Loucy (cell line): Measurements from ENCODE around the gene CHST14.

Experiments used
- H2AFZ ChIP-seq: fragments of 200-600 bp; sonication (generic); 2 replicates; pipeline ENCODE4 v1.6.0; 2016; ENCODE audit warnings: antibody characterized with exemption, mild to moderate bottlenecking, low read length, moderate library complexity
- H3F3A ChIP-seq: fragments of 200-600 bp; 2 replicates; pipeline ENCODE4 v1.6.0; 2016; ENCODE audit warnings: antibody characterized with exemption, low read depth, mild to moderate bottlenecking
- H3K27me3 ChIP-seq: fragments of 200-600 bp; sonication (generic); 2 replicates; pipeline ENCODE4 v1.6.1; 2014; ENCODE audit warnings: low read length, mild to moderate bottlenecking; ENCODE audit not compliant: insufficient read depth, poor library complexity, severe bottlenecking
- H3K36me3 ChIP-seq: fragments of 200-600 bp; sonication (generic); 2 replicates; pipeline ENCODE4 v1.6.1; 2016; ENCODE audit warnings: low read length; ENCODE audit not compliant: insufficient read depth
- H3K4me1 ChIP-seq: fragments of 200-600 bp; sonication (generic); 2 replicates; pipeline ENCODE4 v1.5.1; 2014; ENCODE audit warnings: low read length, mild to moderate bottlenecking; ENCODE audit not compliant: insufficient read depth, poor library complexity, severe bottlenecking
- H3K4me2 ChIP-seq: fragments of 200-600 bp; sonication (generic); 2 replicates; pipeline ENCODE4 v1.6.0; 2014; ENCODE audit warnings: antibody characterized with exemption, low read length, low read depth, mild to moderate bottlenecking; ENCODE audit not compliant: poor library complexity, severe bottlenecking
- H3K4me3 ChIP-seq: fragments of 200-600 bp; sonication (generic); 2 replicates; pipeline ENCODE4 v1.5.1; 2014; ENCODE audit warnings: low read length, mild to moderate bottlenecking, mixed read lengths; ENCODE audit not compliant: poor library complexity, severe bottlenecking
- H3K79me2 ChIP-seq: fragments of 200-600 bp; sonication (generic); 2 replicates; pipeline ENCODE4 v1.6.1; 2014; ENCODE audit warnings: low read length; ENCODE audit not compliant: insufficient read depth
- H3K9ac ChIP-seq: fragments of 200-600 bp; sonication (generic); 2 replicates; pipeline ENCODE4 v1.6.0; 2014; ENCODE audit warnings: mild to moderate bottlenecking, low read depth, low read length, moderate library complexity; ENCODE audit not compliant: poor library complexity, severe bottlenecking
- H3K9me2 ChIP-seq: fragments of 200-600 bp; sonication (generic); replicated peaks from 2 replicates; pipeline ENCODE4 v1.6.1; 2016; ENCODE audit warnings: low read depth, low read length, mixed read lengths
- H3K9me3 ChIP-seq: fragments of 200-600 bp; sonication (generic); 2 replicates; pipeline ENCODE4 v1.6.1; 2014; ENCODE audit warnings: mild to moderate bottlenecking, antibody characterized with exemption, low read length, low read depth; ENCODE audit not compliant: insufficient read depth
- H4K20me1 ChIP-seq: fragments of 200-600 bp; sonication (generic); 2 replicates; pipeline ENCODE4 v1.6.0; 2014; ENCODE audit warnings: antibody characterized with exemption, low read length, mild to moderate bottlenecking; ENCODE audit not compliant: insufficient read depth, poor library complexity, severe bottlenecking
- CTCF ChIP-seq: fragments of 200-600 bp; sonication (generic); conservative IDR thresholded peaks from 2 replicates; pipeline ENCODE4 v1.5.1; 2014; ENCODE audit warnings: mild to moderate bottlenecking, antibody characterized with exemption, low read length
- EZH2phosphoT487 ChIP-seq: fragments of 200-600 bp; IDR thresholded peaks from 2 replicates; pipeline ENCODE4 v1.6.1; 2018; ENCODE audit warnings: antibody characterized with exemption, mild to moderate bottlenecking, moderate library complexity, borderline replicate concordance

CHST14 gene

GRCh38 chr15:40456299-40456712 lies 14.5 kb upstream of the CHST14 start:
- Histone ChIP-seq H3K4me1 (peaks cover 38% of the 10 kb centered on the region), H3K4me3 (no peak overlapping the region), H2AFZ (no peak overlapping the region), H3K4me2 (no peak overlapping the region), H3K9ac (no peak overlapping the region), H3K79me2 (peaks cover 97% of the 10 kb centered on the region), H3K9me2 (no peaks in the 10 kb centered on the region), H4K20me1 (peaks cover 56% of the 10 kb centered on the region), H3K27me3 (no peaks in the 10 kb centered on the region), H3K9me3 (no peaks in the 10 kb centered on the region), H3K36me3 (peaks cover 32% of the 10 kb centered on the region; the same call in 1 of the 2 replicates), H3F3A (no peaks in the 10 kb centered on the region)
- TF ChIP-seq EZH2phosphoT487 (no peak), CTCF (no peak)

GRCh38 chr15:40456738-40457137 lies 14.0 kb upstream of the CHST14 start:
- TF ChIP-seq EZH2phosphoT487 (no peak), CTCF (no peak)
- H3K4me3 ChIP-seq, result no peak overlapping the region
- H3K9me3 ChIP-seq, result no peaks in the 10 kb centered on the region
- H3K27me3 ChIP-seq, result no peaks in the 10 kb centered on the region
- H3K9ac ChIP-seq, result no peak overlapping the region
- peaks cover 93% of the 10 kb centered on the region for H3K79me2 ChIP-seq
- H3K36me3 ChIP-seq, result peaks cover 34% of the 10 kb centered on the region; the same call in 1 of the 2 replicates
- H3F3A ChIP-seq, result no peaks in the 10 kb centered on the region
- no peak overlapping the region for H2AFZ ChIP-seq
- no peak overlapping the region for H3K4me2 ChIP-seq
- no peaks in the 10 kb centered on the region for H3K9me2 ChIP-seq
- peaks cover 34% of the 10 kb centered on the region for H3K4me1 ChIP-seq
- H4K20me1 ChIP-seq, result peaks cover 52% of the 10 kb centered on the region

DNA sequence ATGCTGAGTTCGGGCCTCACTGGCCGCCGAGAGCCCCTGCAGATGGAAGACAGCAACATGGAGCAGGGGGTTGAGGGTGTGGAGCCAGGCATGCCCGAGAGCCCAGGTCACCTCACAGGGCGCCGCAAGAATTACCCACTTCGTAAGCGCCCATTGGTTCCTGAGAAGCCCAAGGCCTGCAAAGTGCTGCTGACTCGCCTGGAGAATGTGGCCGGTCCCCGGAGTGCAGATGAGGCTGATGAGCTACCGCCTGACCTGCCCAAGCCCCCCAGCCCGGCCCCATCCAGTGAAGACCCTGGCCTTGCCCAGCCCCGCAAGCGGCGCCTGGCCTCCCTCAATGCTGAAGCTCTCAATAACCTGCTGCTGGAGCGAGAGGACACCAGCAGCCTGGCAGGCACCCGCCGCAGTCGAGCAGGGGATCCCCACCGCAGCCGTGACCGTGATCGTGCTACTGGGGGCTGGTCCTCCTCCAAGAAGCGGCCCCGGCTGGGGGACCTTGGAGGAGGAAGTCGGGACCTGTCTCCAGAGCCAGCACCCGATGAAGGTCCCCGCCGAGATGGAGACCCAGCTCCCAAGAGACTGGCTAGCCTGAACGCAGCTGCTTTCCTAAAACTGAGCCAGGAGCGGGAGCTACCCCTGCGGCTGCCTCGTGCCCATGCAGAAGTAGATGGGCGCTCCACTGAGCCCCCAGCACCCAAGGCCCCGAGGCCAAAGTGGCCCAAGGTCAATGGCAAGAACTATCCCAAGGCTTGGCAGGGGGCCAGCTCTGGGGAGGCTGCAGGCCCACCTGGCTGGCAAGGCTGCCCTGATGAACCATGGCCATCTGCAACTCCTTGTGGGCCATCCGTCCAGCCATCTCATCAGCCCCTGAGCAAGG lies 12.1 kb upstream of the CHST14 start:
- TF ChIP-seq CTCF (no peak), EZH2phosphoT487 (no peak)
- no peak overlapping the region for H2AFZ ChIP-seq
- no peaks in the 10 kb centered on the region for H3F3A ChIP-seq
- peaks cover 43% of the 10 kb centered on the region for H4K20me1 ChIP-seq
- H3K4me3 ChIP-seq, result no peak overlapping the region
- peaks cover 50% of the 10 kb centered on the region; the same call in 1 of the 2 replicates for H3K36me3 ChIP-seq
- peaks cover 83% of the 10 kb centered on the region for H3K79me2 ChIP-seq
- no peaks in the 10 kb centered on the region for H3K9me2 ChIP-seq
- no peaks in the 10 kb centered on the region for H3K27me3 ChIP-seq
- H3K9me3 ChIP-seq, result no peaks in the 10 kb centered on the region
- H3K4me2 ChIP-seq, result no peak overlapping the region
- no peak overlapping the region for H3K9ac ChIP-seq
- H3K4me1 ChIP-seq, result peaks cover 14% of the 10 kb centered on the region
